Activated CD8-positive, alpha-beta T cell treated with anti-CD3 and anti-CD28 coated beads for 36 hours (primary cell): ENCODE results near the gene TLE3. TPM values are rescaled to one million over a fixed set of nuclear protein-coding genes. Genes with fewer than 3 reads are reported as not detected.

Experiments
- ATAC-seq: fragments of 200-7000 bp; cut with Tn5 transposase; one replicate; pipeline ENCODE4 v1.10.0; 2021; ENCODE audit warnings: mild to moderate bottlenecking, moderate library complexity
- CTCF ChIA-PET: fragments of 350-600 bp; sonication (Branson Sonifier 250); formaldehyde crosslinking; loops from one replicate; lab custom pipeline; 2021; ENCODE audit warnings: antibody characterized with exemption; lab: Charles Lee
- POLR2A ChIA-PET: fragments of 350-600 bp; sonication (Branson Sonifier 250); formaldehyde crosslinking; loops from one replicate; lab custom pipeline; 2021; ENCODE audit warnings: antibody characterized with exemption; lab: Charles Lee
- DNase-seq: peaks from one replicate; pipeline ENCODE4 v3.0.0-alpha.2; 2020
- H3K27ac Mint-ChIP-seq: one replicate; pipeline ENCODE4 v1.8.0; 2021; ENCODE audit warnings: mild to moderate bottlenecking, mixed read lengths
- H3K27me3 Mint-ChIP-seq: one replicate; pipeline ENCODE4 v1.8.0; 2021; ENCODE audit warnings: mixed read lengths
- H3K36me3 Mint-ChIP-seq: one replicate; pipeline ENCODE4 v1.8.0; 2021; ENCODE audit warnings: low read depth, mixed read lengths
- H3K4me1 Mint-ChIP-seq: one replicate; pipeline ENCODE4 v1.8.0; 2021; ENCODE audit warnings: low read depth, mixed read lengths
- H3K4me3 Mint-ChIP-seq: one replicate; pipeline ENCODE4 v1.8.0; 2021; ENCODE audit warnings: mild to moderate bottlenecking, moderate library complexity, mixed read lengths
- H3K9me3 Mint-ChIP-seq: one replicate; pipeline ENCODE4 v1.8.0; 2021; ENCODE audit warnings: mixed read lengths
- CTCF ChIP-seq: fragments of 200-600 bp; IDR thresholded peaks from one replicate; pipeline ENCODE4 v1.8.0; 2022; ENCODE audit warnings: antibody characterized with exemption, mild to moderate bottlenecking
- intact Hi-C: fragments of 100-400 bp; cut with micrococcal nuclease; formaldehyde crosslinking; loops from one replicate; pipeline ENCODE4 v1.10.0; 2022
- total RNA-seq, 2 experiments: library from RNA; stranded (reverse); gene quantifications; one replicate each; pipeline ENCODE4 v1.2.3, GENCODE V29; 2021

The TLE3 gene
- total RNA-seq, 2 experiments from 2014 or later = 48.4 to 64.2 TPM

DNA sequence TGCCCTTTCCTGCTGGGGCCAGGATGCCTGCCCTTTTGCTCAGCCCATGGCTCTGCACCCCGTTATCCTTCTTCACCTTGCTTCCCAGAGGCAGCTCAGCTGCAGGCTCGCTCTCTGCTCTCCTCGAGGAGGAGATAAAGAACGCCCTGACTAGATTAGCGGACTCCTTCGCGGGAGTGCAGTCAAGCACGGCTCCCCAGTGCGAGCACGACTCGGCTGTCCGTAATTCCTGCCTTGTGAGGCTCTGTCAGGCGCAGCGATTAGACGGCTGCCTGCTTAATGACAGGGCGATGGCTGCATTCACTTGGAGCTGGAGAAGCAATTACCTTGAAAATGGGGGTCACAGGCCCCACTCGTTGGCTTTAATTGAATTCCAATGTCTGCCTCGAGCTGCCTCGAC lies 25.9 kb downstream of the TLE3 start:
- no peak for ATAC-seq
- H3K27me3 Mint-ChIP-seq = no peaks in the 10 kb centered on the region
- CTCF ChIA-PET = interaction anchor here (0.7 kb wide), 1 partner anchor 31 kb away, joined by 3 read pairs; no protein-coding TSS in a partner anchor
- POLR2A ChIA-PET = no interaction called here
- TF ChIP-seq CTCF = no peak
- H3K9me3 Mint-ChIP-seq = no peaks in the 10 kb centered on the region
- no peak for DNase-seq
- intact Hi-C loops = no loop called here
- no peak overlapping the region for H3K4me3 Mint-ChIP-seq
- H3K36me3 Mint-ChIP-seq = peaks cover 50% of the 10 kb centered on the region
- H3K27ac Mint-ChIP-seq = no peak overlapping the region
- peaks cover 13% of the 10 kb centered on the region for H3K4me1 Mint-ChIP-seq

DNA sequence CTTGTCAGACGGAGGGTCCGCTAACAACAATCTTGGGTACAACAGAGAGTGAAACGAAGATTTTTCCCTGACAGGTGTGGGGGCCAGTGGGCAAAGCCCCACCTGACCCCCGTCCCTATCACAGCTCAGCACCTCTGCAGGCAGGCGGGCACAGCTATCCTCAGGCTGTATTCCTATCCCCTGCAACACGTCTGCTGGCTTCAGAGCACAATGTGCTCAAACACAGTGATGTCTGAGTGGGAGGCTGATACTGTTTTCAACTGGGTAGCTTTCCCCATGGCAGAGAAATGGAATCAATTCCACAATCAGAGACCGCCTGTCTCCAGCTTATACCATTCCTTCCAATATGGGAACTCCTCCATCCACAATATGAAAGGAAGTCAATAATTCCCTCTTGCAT lies 28.0 kb downstream of the TLE3 start:
- POLR2A ChIA-PET = no interaction called here
- CTCF ChIA-PET = no interaction called here

GRCh38 chr15:70068783-70069565 lies 28.7 kb downstream of the TLE3 start:
- ATAC-seq = no peak
- no peak overlapping the region for H3K4me3 Mint-ChIP-seq
- H3K36me3 Mint-ChIP-seq = peaks cover 48% of the 10 kb centered on the region
- H3K4me1 Mint-ChIP-seq = peaks cover 13% of the 10 kb centered on the region
- no peaks in the 10 kb centered on the region for H3K9me3 Mint-ChIP-seq
- intact Hi-C loops = no loop called here
- H3K27ac Mint-ChIP-seq = no peak overlapping the region
- ChIA-PET CTCF (interaction anchor here (1.1 to 1.5 kb wide), 2 partner anchors 14 to 340 kb away, joined by 3 read pairs; no protein-coding TSS in a partner anchor), POLR2A (interaction anchor here (0.6 to 0.7 kb wide), 2 partner anchors 9 to 1006 kb away, joined by 3 read pairs; no protein-coding TSS in a partner anchor)
- DNase-seq = no peak
- no peaks in the 10 kb centered on the region for H3K27me3 Mint-ChIP-seq
- TF ChIP-seq CTCF = no peak

More for the DNA sequence above, 28.0 kb downstream of the TLE3 start:
- TF ChIP-seq CTCF = no peak
- no peak for DNase-seq
- H3K4me3 Mint-ChIP-seq = no peak overlapping the region
- no peaks in the 10 kb centered on the region for H3K9me3 Mint-ChIP-seq
- H3K27ac Mint-ChIP-seq = no peak overlapping the region
- no peak for ATAC-seq
- peaks cover 55% of the 10 kb centered on the region for H3K36me3 Mint-ChIP-seq
- peaks cover 13% of the 10 kb centered on the region for H3K4me1 Mint-ChIP-seq
- H3K27me3 Mint-ChIP-seq = no peaks in the 10 kb centered on the region
- intact Hi-C loops = no loop called here

DNA sequence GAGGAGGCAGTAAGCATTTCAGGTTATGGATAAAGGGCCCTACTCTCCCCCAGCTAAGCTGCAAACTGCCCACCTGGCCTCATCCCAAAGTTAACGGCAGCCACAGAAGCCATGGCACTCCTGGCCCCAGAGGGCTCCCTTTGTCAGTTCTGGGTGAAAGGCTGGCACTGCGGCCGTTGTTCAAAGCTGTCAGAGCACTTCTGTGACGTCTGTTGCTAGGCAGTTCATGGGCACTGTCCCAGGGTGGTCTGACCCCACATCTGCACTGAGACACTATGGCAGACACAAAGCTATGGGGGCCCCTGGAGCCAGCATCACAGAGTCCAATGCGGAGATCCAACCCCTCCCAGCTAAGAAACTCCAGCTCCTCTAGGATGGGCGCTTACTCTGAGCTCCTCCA lies 30.0 kb downstream of the TLE3 start:
- Mint-ChIP-seq H3K27me3 (no peaks in the 10 kb centered on the region), H3K36me3 (peaks cover 42% of the 10 kb centered on the region), H3K27ac (no peak overlapping the region), H3K4me3 (no peak overlapping the region), H3K9me3 (no peaks in the 10 kb centered on the region), H3K4me1 (peaks cover under 1% of the 10 kb centered on the region)
- POLR2A ChIA-PET = no interaction called here
- DNase-seq (no peak), ATAC-seq (no peak)
- intact Hi-C loops = no loop called here
- CTCF ChIA-PET = interaction anchor here (0.7 to 1.5 kb wide), 3 partner anchors 15 to 491 kb away, joined by 3 read pairs; no protein-coding TSS in a partner anchor
- no peak for TF ChIP-seq CTCF

- ChIA-PET CTCF (no interaction called here), POLR2A (interaction anchor here (0.8 to 1.3 kb wide), 2 partner anchors 9 to 29 kb away, joined by 3 to 6 read pairs; no protein-coding TSS in a partner anchor)
- Mint-ChIP-seq H3K36me3 (peaks cover 41% of the 10 kb centered on the region), H3K4me1 (no peaks in the 10 kb centered on the region), H3K9me3 (no peaks in the 10 kb centered on the region), H3K27ac (no peak overlapping the region), H3K4me3 (no peak overlapping the region), H3K27me3 (no peaks in the 10 kb centered on the region)
- DNase-seq (no peak), ATAC-seq (no peak)
- TF ChIP-seq CTCF = no peak
- intact Hi-C loops = no loop called here
Observed at GRCh38 chr15:70067011-70067410, 30.7 kb downstream of the TLE3 start.
